HCT116 (cell line): Measurements from ENCODE around the gene EIF3B.

Experiments
- CBX3 ChIP-seq: IDR thresholded peaks from 2 replicates; pipeline ENCODE4 v1.6.1; 2012; ENCODE audit warnings: low read depth
- EZH2 ChIP-seq: fragments of 200-600 bp; sonication (generic); IDR thresholded peaks from 2 replicates; pipeline ENCODE4 v1.6.1; 2017; ENCODE audit warnings: antibody characterized with exemption, mixed run types
- POLR2A ChIP-seq: IDR thresholded peaks from 2 replicates; pipeline ENCODE4 v1.7.0; 2011; ENCODE audit warnings: borderline replicate concordance; ENCODE audit not compliant: insufficient read depth, insufficient read length; ENCODE audit errors: extremely low read depth
- TF ChIP-seq, protein P1 (sequence below), 3 experiments: fragments of 200-600 bp in 1 of 3; sonication (generic) in 1 of 3; IDR thresholded peaks in 2 of 3; conservative IDR thresholded peaks in 1 of 3; 2 replicates each; pipeline ENCODE4 v1.5.1; 2012 to 2017; ENCODE audit warnings: low read depth in 2 of 3, low read length in 2 of 3, antibody characterized with exemption in 1 of 3, borderline replicate concordance in 1 of 3, control low read depth in 1 of 3, mild to moderate bottlenecking in 1 of 3, mixed read lengths in 1 of 3, mixed run types in 1 of 3, moderate library complexity in 1 of 3; ENCODE audit not compliant: insufficient read depth in 1 of 3

DNA sequence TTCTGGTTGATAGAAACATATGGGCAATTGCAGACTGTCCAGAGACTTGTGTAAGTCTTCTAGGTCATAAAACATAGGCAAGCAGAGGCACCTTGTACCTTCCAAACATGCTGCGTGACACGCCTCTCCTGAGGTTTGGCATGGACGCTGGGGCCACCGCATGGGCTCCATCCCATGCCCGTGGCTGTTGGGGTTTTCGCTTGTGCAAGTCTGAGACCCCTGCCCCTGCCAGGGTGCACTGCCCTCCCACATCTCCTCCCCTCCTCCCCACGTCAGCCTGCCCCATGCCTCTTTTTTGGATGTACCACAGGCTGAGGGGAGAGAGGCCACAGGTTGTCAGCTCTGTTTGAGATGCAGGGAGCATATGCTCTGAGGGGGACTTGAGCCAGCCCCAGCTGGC is 19.0 kb downstream of the EIF3B start:
- TF ChIP-seq EZH2 (no peak), POLR2A (no peak), CBX3 (no peak)
- TF ChIP-seq, protein P1, sequence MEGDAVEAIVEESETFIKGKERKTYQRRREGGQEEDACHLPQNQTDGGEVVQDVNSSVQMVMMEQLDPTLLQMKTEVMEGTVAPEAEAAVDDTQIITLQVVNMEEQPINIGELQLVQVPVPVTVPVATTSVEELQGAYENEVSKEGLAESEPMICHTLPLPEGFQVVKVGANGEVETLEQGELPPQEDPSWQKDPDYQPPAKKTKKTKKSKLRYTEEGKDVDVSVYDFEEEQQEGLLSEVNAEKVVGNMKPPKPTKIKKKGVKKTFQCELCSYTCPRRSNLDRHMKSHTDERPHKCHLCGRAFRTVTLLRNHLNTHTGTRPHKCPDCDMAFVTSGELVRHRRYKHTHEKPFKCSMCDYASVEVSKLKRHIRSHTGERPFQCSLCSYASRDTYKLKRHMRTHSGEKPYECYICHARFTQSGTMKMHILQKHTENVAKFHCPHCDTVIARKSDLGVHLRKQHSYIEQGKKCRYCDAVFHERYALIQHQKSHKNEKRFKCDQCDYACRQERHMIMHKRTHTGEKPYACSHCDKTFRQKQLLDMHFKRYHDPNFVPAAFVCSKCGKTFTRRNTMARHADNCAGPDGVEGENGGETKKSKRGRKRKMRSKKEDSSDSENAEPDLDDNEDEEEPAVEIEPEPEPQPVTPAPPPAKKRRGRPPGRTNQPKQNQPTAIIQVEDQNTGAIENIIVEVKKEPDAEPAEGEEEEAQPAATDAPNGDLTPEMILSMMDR (IDR thresholded peaks at IDR 0.05 in 2 of 3, conservative IDR thresholded peaks at IDR 0.05 in 1 of 3; ENCODE audit: borderline replicate concordance in 1 of 3, insufficient read depth in 1 of 3, low read depth in 2 of 3, low read length in 2 of 3) = no peak
